Retinal pigment epithelial cell (primary cell): ENCODE results near the gene ROBO3.

Source experiments
- DNase-seq: peaks from one replicate; pipeline ENCODE4 v3.0.0-alpha.2; 2010; ENCODE audit warnings: low read depth
- H3K4me3 ChIP-seq: 2 replicates; pipeline ENCODE4 v1.5.1; 2011; ENCODE audit warnings: mild to moderate bottlenecking, low read length, control low read depth, moderate library complexity
- CTCF ChIP-seq: conservative IDR thresholded peaks from 2 replicates; pipeline ENCODE4 v1.5.1; 2011; ENCODE audit warnings: low read depth, low read length, control low read depth, inconsistent platforms

The ROBO3 gene

GRCh38 chr11:124829986-124830385 lies 35.2 kb upstream of the ROBO3 start:
- DNase-seq: no peak
- no peak overlapping the region for H3K4me3 ChIP-seq
- TF ChIP-seq CTCF: no peak

- no peak overlapping the region for H3K4me3 ChIP-seq
- no peak for TF ChIP-seq CTCF
- no peak for DNase-seq
These were observed 34.5 kb upstream of the ROBO3 start for GRCh38 chr11:124830749-124831148.

GRCh38 chr11:124831897-124832296 lies 33.3 kb upstream of the ROBO3 start:
- no peak overlapping the region for H3K4me3 ChIP-seq
- DNase-seq: no peak
- no peak for TF ChIP-seq CTCF

- DNase-seq: no peak
- H3K4me3 ChIP-seq: no peak overlapping the region
- no peak for TF ChIP-seq CTCF
These were observed 32.7 kb upstream of the ROBO3 start for GRCh38 chr11:124832571-124832970.

- no peak for TF ChIP-seq CTCF
- H3K4me3 ChIP-seq: no peak overlapping the region
- no peak for DNase-seq
These were observed 30.6 kb upstream of the ROBO3 start for GRCh38 chr11:124834526-124835180.

GRCh38 chr11:124835918-124836317 lies 29.3 kb upstream of the ROBO3 start:
- H3K4me3 ChIP-seq: no peak overlapping the region
- DNase-seq: no peak
- no peak for TF ChIP-seq CTCF

- DNase-seq: peak; percentile 69
- no peak overlapping the region for H3K4me3 ChIP-seq
- peak; percentile 75 for TF ChIP-seq CTCF
These were observed 27.8 kb upstream of the ROBO3 start for GRCh38 chr11:124837491-124837856.
